ENCODE results near the gene AKT3.

- TF ChIP-seq EGR1 (IDR thresholded peaks at IDR 0.05; ENCODE audit: borderline replicate concordance, low read depth, low read length), result no peak
- TF ChIP-seq BACH1 (IDR thresholded peaks at IDR 0.05; ENCODE audit: low read length), result no peak
- no peak for TF ChIP-seq EP300 (IDR thresholded peaks at IDR 0.05; ENCODE audit: borderline replicate concordance in 1 of 2, low read depth in 2 of 2, low read length in 2 of 2)
- TF ChIP-seq TEAD4 (IDR thresholded peaks at IDR 0.05; ENCODE audit: low read depth, low read length), result no peak
These were observed 325.0 kb downstream of the AKT3 start for GRCh38 chr1:243525085-243525487.

All from H1 (cell line).